Kidney (tissue), 14 donors: ENCODE data around the gene CHODL. TPM values are rescaled to one million over a fixed set of nuclear protein-coding genes. Genes with fewer than 3 reads are reported as not detected.

ENCODE experiments used
- DNase-seq, 5 donors: peaks; one replicate each; pipeline ENCODE4 v3.0.0-alpha.2; 2013 to 2020
- FAIRE-seq: peaks from 2 replicates; lab custom pipeline; 2012; peaks lifted over from hg19 to GRCh38; lab: Jason Lieb, UNC
- H3K27ac ChIP-seq, 2 donors: one replicate each; pipeline ENCODE4 v1.7.0; 2013; ENCODE audit warnings: low read depth in 2 of 2, low read length in 2 of 2, inconsistent platforms in 1 of 2
- H3K27me3 ChIP-seq: one replicate; pipeline ENCODE4 v1.7.1; 2013; ENCODE audit warnings: low read length, inconsistent platforms; ENCODE audit not compliant: control insufficient read depth, insufficient read depth
- H3K36me3 ChIP-seq, 3 donors: one replicate each; pipeline versions ENCODE4 v1.7.0 to v1.7.1; 2013; ENCODE audit warnings: low read length in 3 of 3, control low read depth in 1 of 3, inconsistent platforms in 1 of 3; ENCODE audit not compliant: insufficient read depth in 3 of 3, control insufficient read depth in 2 of 3
- H3K4me1 ChIP-seq, 3 donors: one replicate each; pipeline versions ENCODE4 v1.7.0 to v1.7.1; 2013; ENCODE audit warnings: low read length in 3 of 3, inconsistent platforms in 1 of 3, low read depth in 1 of 3; ENCODE audit not compliant: control insufficient read depth in 2 of 3, insufficient read depth in 2 of 3
- H3K4me3 ChIP-seq, 3 donors: one replicate each; pipeline versions ENCODE4 v1.7.0 to v1.8.1; 2013; ENCODE audit warnings: low read length in 3 of 3, control low read depth in 1 of 3, inconsistent platforms in 1 of 3
- H3K9ac ChIP-seq, 3 donors: one replicate each; pipeline versions ENCODE4 v1.7.0 to v1.7.1; 2013; ENCODE audit warnings: low read length in 3 of 3, control low read depth in 1 of 3, inconsistent platforms in 1 of 3
- H3K9me3 ChIP-seq, 3 donors: one replicate each; pipeline versions ENCODE4 v1.7.0 to v1.7.1; 2013; ENCODE audit warnings: low read length in 3 of 3, control low read depth in 1 of 3, inconsistent platforms in 1 of 3; ENCODE audit not compliant: control insufficient read depth in 2 of 3, insufficient read depth in 1 of 3
- intact Hi-C: fragments of 100-400 bp; cut with DNase I; formaldehyde crosslinking; loops from one replicate; pipeline ENCODE4 v1.11.1; 2022
- polyA plus RNA-seq: library from polyadenylated mRNA; stranded (reverse); fragments of 350-450 nt; fragmentation: Illumina TruSeq; extraction: RNeasy Lipid Tissue Mini Kit (QIAGEN cat#74804); gene quantifications from one replicate; pipeline ENCODE4 v1.2.3, GENCODE V29; 2014; ENCODE audit warnings: low read depth, low replicate concordance; ENCODE audit not compliant: insufficient read depth
- total RNA-seq: library from RNA; stranded (reverse); fragmentation: NEBNext Ultra II Directional; extraction: Animal tissue kit (Norgen Biotek cat#: 25700); gene quantifications from one replicate; pipeline ENCODE4 v1.2.1, GENCODE V29; 2021
- TF ChIP-seq, protein P1 (sequence below): IDR thresholded peaks from 3 replicates; pipeline ENCODE4 v1.5.1; 2012; ENCODE audit warnings: mild to moderate bottlenecking, moderate library complexity, borderline replicate concordance; ENCODE audit not compliant: insufficient read depth; ENCODE audit errors: extremely low read depth
- donor health status: control.
- donor health status: control.
- donor health status: control.
- donor health status: control.
- donor health status: control.
- donor health status: DM: yes; HTN: yes; CAD: no.
- donor health status: Normal renal cell carcinoma (clear cell type).

CHODL gene
- total and polyA plus RNA-seq, 2 donors from 2014 or later = 1.8 to 2.0 TPM

- Histone ChIP-seq H3K27ac (no peak overlapping the region), H3K27me3 (no peaks in the 10 kb centered on the region), H3K9me3 (no peaks in the 10 kb centered on the region), H3K36me3 (no peaks in the 10 kb centered on the region), H3K4me1 (no peaks in the 10 kb centered on the region), H3K9ac (no peak overlapping the region), H3K4me3 (no peak overlapping the region)
- TF ChIP-seq, protein P1, sequence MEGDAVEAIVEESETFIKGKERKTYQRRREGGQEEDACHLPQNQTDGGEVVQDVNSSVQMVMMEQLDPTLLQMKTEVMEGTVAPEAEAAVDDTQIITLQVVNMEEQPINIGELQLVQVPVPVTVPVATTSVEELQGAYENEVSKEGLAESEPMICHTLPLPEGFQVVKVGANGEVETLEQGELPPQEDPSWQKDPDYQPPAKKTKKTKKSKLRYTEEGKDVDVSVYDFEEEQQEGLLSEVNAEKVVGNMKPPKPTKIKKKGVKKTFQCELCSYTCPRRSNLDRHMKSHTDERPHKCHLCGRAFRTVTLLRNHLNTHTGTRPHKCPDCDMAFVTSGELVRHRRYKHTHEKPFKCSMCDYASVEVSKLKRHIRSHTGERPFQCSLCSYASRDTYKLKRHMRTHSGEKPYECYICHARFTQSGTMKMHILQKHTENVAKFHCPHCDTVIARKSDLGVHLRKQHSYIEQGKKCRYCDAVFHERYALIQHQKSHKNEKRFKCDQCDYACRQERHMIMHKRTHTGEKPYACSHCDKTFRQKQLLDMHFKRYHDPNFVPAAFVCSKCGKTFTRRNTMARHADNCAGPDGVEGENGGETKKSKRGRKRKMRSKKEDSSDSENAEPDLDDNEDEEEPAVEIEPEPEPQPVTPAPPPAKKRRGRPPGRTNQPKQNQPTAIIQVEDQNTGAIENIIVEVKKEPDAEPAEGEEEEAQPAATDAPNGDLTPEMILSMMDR = no peak
- intact Hi-C loops = no loop called here
- FAIRE-seq = no peak
- DNase-seq = no peak
Observed at GRCh38 chr21:18265944-18266343, 21.3 kb downstream of the CHODL start.

GRCh38 chr21:18267496-18267895, 22.9 kb downstream of the CHODL start:
- Histone ChIP-seq H3K27ac (no peak overlapping the region), H3K9ac (no peak overlapping the region), H3K9me3 (no peaks in the 10 kb centered on the region), H3K4me1 (no peaks in the 10 kb centered on the region), H3K4me3 (no peak overlapping the region), H3K36me3 (no peaks in the 10 kb centered on the region), H3K27me3 (no peaks in the 10 kb centered on the region)
- intact Hi-C loops = no loop called here
- no peak for FAIRE-seq
- TF ChIP-seq, protein P1 = no peak
- DNase-seq = no peak

GRCh38 chr21:18268906-18269305, 24.3 kb downstream of the CHODL start:
- Histone ChIP-seq H3K9ac (no peak overlapping the region), H3K27me3 (no peaks in the 10 kb centered on the region), H3K27ac (no peak overlapping the region), H3K36me3 (no peaks in the 10 kb centered on the region), H3K9me3 (no peaks in the 10 kb centered on the region), H3K4me1 (no peaks in the 10 kb centered on the region), H3K4me3 (no peak overlapping the region)
- DNase-seq = no peak
- intact Hi-C loops = no loop called here
- no peak for FAIRE-seq
- TF ChIP-seq, protein P1 = no peak

DNA sequence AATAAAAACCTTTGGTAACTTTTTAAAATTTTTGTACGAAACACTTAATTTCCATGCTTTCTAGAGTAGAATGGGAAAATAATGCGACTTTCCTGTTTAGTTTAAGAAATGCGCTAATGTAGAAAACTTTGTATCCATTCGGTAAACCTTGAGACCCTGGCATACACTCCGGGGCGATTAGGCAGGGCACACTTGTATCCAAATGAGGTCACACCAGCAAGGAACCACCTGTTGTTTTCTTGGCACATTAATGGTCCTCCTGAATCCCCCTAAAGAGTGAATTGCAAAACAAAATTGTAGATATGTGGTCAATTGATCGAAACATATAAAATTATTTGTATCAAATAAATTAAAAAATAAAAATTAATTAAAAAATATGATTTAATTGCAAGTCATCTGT, 25.2 kb downstream of the CHODL start:
- FAIRE-seq (no peak), DNase-seq (no peak)
- TF ChIP-seq, protein P1 = no peak
- Histone ChIP-seq H3K27me3 (no peaks in the 10 kb centered on the region), H3K36me3 (no peaks in the 10 kb centered on the region), H3K4me3 (no peak overlapping the region), H3K9ac (no peak overlapping the region), H3K27ac (no peak overlapping the region), H3K9me3 (no peaks in the 10 kb centered on the region), H3K4me1 (no peaks in the 10 kb centered on the region)
- intact Hi-C loops = no loop called here
